HepG2 (cell line): ENCODE results near the gene C5AR1. TPM values are rescaled to one million over a fixed set of nuclear protein-coding genes. Genes with fewer than 3 reads are reported as not detected.

Source experiments
- CCDC6 ChIP-seq: sonication (generic); formaldehyde crosslinking; IDR thresholded peaks from 2 replicates; pipeline ENCODE4 v1.8.1; 2022; ENCODE audit warnings: mild to moderate bottlenecking, missing genetic modification reagents, moderate library complexity
- GATAD1 ChIP-seq: IDR thresholded peaks from 2 replicates; pipeline ENCODE4 v1.6.1; 2016; ENCODE audit warnings: missing genetic modification reagents, missing compliant biosample characterization
- HOXA3 ChIP-seq: sonication (generic); formaldehyde crosslinking; IDR thresholded peaks from 2 replicates; pipeline ENCODE4 v1.5.0; 2020; ENCODE audit warnings: missing genetic modification reagents
- LCORL ChIP-seq, 2 experiments: fragments of 450-650 bp in 1 of 2; sonication (generic) in 1 of 2; formaldehyde crosslinking in 1 of 2; IDR thresholded peaks; 2 replicates each; pipeline versions ENCODE4 v1.5.0 to v1.6.1; 2017 to 2020; ENCODE audit warnings: antibody characterized with exemption in 1 of 2, missing genetic modification reagents in 1 of 2
- MBNL3 ChIP-seq: fragments of 250-450 bp; sonication (Bioruptor Pico); conservative IDR thresholded peaks from 2 replicates; pipeline ENCODE4 v1.8.0; 2022; ENCODE audit warnings: mild to moderate bottlenecking, inconsistent platforms
- PPARG ChIP-seq: conservative IDR thresholded peaks from 2 replicates; pipeline ENCODE4 v1.6.1; 2016; ENCODE audit warnings: missing biosample characterization, missing genetic modification reagents
- RARA ChIP-seq: IDR thresholded peaks from 2 replicates; pipeline ENCODE4 v1.6.1; 2016; ENCODE audit warnings: missing genetic modification reagents, missing compliant biosample characterization
- RBM39 ChIP-seq: fragments of 200-400 bp; formaldehyde crosslinking; IDR thresholded peaks from one replicate; pipeline ENCODE4 v1.6.1; 2018; ENCODE audit warnings: antibody characterized with exemption, mild to moderate bottlenecking, low read depth, low read length; ENCODE audit not compliant: poor library complexity, severe bottlenecking
- REL ChIP-seq: sonication (generic); formaldehyde crosslinking; conservative IDR thresholded peaks from 2 replicates; pipeline ENCODE4 v1.8.0; 2022; ENCODE audit warnings: mild to moderate bottlenecking, missing genetic modification reagents, moderate library complexity
- REXO4 ChIP-seq: sonication (generic); formaldehyde crosslinking; IDR thresholded peaks from 2 replicates; pipeline ENCODE4 v1.8.0; 2022; ENCODE audit warnings: missing genetic modification reagents, mild to moderate bottlenecking, borderline replicate concordance
- SALL2 ChIP-seq: sonication (generic); formaldehyde crosslinking; IDR thresholded peaks from 2 replicates; pipeline ENCODE4 v1.8.1; 2023; ENCODE audit warnings: mild to moderate bottlenecking, missing genetic modification reagents, inconsistent platforms
- SP140L ChIP-seq: sonication (generic); formaldehyde crosslinking; IDR thresholded peaks from 2 replicates; pipeline ENCODE4 v1.4.0; 2020; ENCODE audit warnings: missing genetic modification reagents, borderline replicate concordance
- STAG1 ChIP-seq: sonication (generic); formaldehyde crosslinking; IDR thresholded peaks from 2 replicates; pipeline ENCODE4 v1.4.0; 2020; ENCODE audit warnings: missing genetic modification reagents
- ZKSCAN5 ChIP-seq: sonication (generic); formaldehyde crosslinking; IDR thresholded peaks from 2 replicates; pipeline ENCODE4 v1.5.1; 2020; ENCODE audit warnings: mild to moderate bottlenecking, missing genetic modification reagents
- ZNF12 ChIP-seq: sonication (generic); formaldehyde crosslinking; IDR thresholded peaks from 2 replicates; pipeline ENCODE4 v1.5.0; 2020; ENCODE audit warnings: missing genetic modification reagents
- ZNF207 ChIP-seq: fragments of 450-650 bp; IDR thresholded peaks from 2 replicates; pipeline ENCODE4 v1.6.1; 2016; ENCODE audit warnings: antibody characterized with exemption, borderline replicate concordance
- ZNF382 ChIP-seq: sonication (generic); formaldehyde crosslinking; IDR thresholded peaks from 2 replicates; pipeline ENCODE4 v1.5.0; 2020; ENCODE audit warnings: missing genetic modification reagents, mild to moderate bottlenecking, borderline replicate concordance
- ZNF547 ChIP-seq: sonication (generic); formaldehyde crosslinking; IDR thresholded peaks from 2 replicates; pipeline ENCODE4 v1.5.1; 2020; ENCODE audit warnings: mild to moderate bottlenecking, missing genetic modification reagents
- ZNF615 ChIP-seq: sonication (generic); formaldehyde crosslinking; IDR thresholded peaks from 2 replicates; pipeline ENCODE4 v1.5.0; 2020; ENCODE audit warnings: mild to moderate bottlenecking, missing genetic modification reagents, borderline replicate concordance
- ZNF672 ChIP-seq: sonication (generic); formaldehyde crosslinking; IDR thresholded peaks from 2 replicates; pipeline ENCODE4 v1.8.1; 2022; ENCODE audit warnings: missing genetic modification reagents
- ZSCAN20 ChIP-seq: sonication (generic); formaldehyde crosslinking; IDR thresholded peaks from 2 replicates; pipeline ENCODE4 v1.4.0; 2020; ENCODE audit warnings: missing genetic modification reagents, mild to moderate bottlenecking, borderline replicate concordance
- polyA plus RNA-seq, 8 experiments: library from polyadenylated mRNA; depleted of rRNA in 3 of 8; stranded (reverse) in 7 of 8; unstranded in 1 of 8; fragments of >200 nt; fragmentation: Illumina TruSeq in 4 of 8; extraction: Trizol in 4 of 8; gene quantifications; 2 replicates each; pipeline versions ENCODE4 v1.2.1 to v1.2.3, GENCODE V29; 2011 to 2016; ENCODE audit warnings: low read depth in 4 of 8, missing spikeins in 1 of 8, mixed read lengths in 1 of 8; ENCODE audit not compliant: insufficient read depth in 1 of 8
- total RNA-seq, 5 experiments: library from RNA; depleted of rRNA; stranded (reverse); fragments of >200 nt; fragmentation: Illumina TruSeq; extraction: Trizol; gene quantifications; 2 replicates each; pipeline ENCODE4 v1.2.3, GENCODE V29; 2016; ENCODE audit warnings: low read depth in 1 of 5
- TF ChIP-seq, protein P1 (sequence below): sonication (generic); formaldehyde crosslinking; conservative IDR thresholded peaks from 2 replicates; pipeline ENCODE4 v1.8.0; 2022; ENCODE audit warnings: low read depth, missing genetic modification reagents
- TF ChIP-seq, protein P2 (sequence below): IDR thresholded peaks from 2 replicates; pipeline ENCODE4 v1.6.1; 2018; ENCODE audit warnings: missing genetic modification reagents, mild to moderate bottlenecking, missing compliant biosample characterization
- TF ChIP-seq, protein P3 (sequence below): sonication (generic); formaldehyde crosslinking; conservative IDR thresholded peaks from 2 replicates; pipeline ENCODE4 v1.4.0; 2020; ENCODE audit warnings: mild to moderate bottlenecking, missing genetic modification reagents, moderate library complexity

C5AR1 gene
- total and polyA plus RNA-seq, 2 of the 13 experiments (the other 11 are each of a cell fraction or from before 2014, with no cell fraction given), result 0.07 to 1.6 TPM

DNA sequence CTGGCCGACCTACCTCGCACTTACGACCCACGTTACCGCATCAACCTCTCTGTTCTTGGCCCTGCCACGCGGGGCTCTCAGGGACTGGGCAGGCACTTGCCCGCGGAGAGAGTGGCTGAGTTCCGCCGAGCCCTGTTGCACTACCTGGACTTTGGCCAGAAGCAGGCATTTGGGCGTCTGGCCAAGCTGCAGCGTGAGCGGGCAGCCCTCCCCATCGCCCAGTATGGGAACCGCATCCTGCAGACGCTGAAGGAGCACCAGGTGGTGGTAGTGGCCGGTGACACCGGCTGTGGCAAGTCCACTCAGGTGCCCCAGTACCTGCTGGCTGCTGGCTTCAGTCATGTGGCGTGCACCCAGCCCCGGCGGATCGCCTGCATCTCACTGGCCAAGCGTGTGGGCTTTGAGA is 43.6 kb downstream of the C5AR1 start (continued):
- TF ChIP-seq, protein P1, sequence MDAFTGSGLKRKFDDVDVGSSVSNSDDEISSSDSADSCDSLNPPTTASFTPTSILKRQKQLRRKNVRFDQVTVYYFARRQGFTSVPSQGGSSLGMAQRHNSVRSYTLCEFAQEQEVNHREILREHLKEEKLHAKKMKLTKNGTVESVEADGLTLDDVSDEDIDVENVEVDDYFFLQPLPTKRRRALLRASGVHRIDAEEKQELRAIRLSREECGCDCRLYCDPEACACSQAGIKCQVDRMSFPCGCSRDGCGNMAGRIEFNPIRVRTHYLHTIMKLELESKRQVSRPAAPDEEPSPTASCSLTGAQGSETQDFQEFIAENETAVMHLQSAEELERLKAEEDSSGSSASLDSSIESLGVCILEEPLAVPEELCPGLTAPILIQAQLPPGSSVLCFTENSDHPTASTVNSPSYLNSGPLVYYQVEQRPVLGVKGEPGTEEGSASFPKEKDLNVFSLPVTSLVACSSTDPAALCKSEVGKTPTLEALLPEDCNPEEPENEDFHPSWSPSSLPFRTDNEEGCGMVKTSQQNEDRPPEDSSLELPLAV (CRISPR knock-in tag), result no peak
- TF ChIP-seq SALL2 (CRISPR knock-in tag) (no peak; the same call in 1 of the 2 replicates), ZNF672 (CRISPR knock-in tag) (no peak), ZNF382 (CRISPR knock-in tag) (no peak), ZNF615 (CRISPR knock-in tag) (no peak), SP140L (CRISPR knock-in tag) (no peak), CCDC6 (peak; percentile 37; the same call in 1 of the 2 replicates), REL (CRISPR knock-in tag) (0 out of 2 replicates have a peak, but pooled peaks have one; percentile 58), ZNF547 (CRISPR knock-in tag) (no peak), ZSCAN20 (CRISPR knock-in tag) (no peak), PPARG (CRISPR knock-in tag) (0 out of 2 replicates have a peak, but pooled peaks have one; percentile 47), ZNF12 (CRISPR knock-in tag) (no peak), HOXA3 (CRISPR knock-in tag) (peak; percentile 80), ZNF207 (no peak), ZKSCAN5 (no peak), LCORL (IDR thresholded peaks at IDR 0.05) (no peak), LCORL (CRISPR knock-in tag; IDR thresholded peaks at IDR 0.05) (peak; percentile 88), STAG1 (CRISPR knock-in tag) (peak; percentile 46; the same call in 1 of the 2 replicates), RARA (no peak), RBM39 (peak; percentile 54), REXO4 (CRISPR knock-in tag) (no peak), MBNL3 (CRISPR knock-in tag) (no peak), GATAD1 (CRISPR knock-in tag) (no peak)
- TF ChIP-seq, protein P2, sequence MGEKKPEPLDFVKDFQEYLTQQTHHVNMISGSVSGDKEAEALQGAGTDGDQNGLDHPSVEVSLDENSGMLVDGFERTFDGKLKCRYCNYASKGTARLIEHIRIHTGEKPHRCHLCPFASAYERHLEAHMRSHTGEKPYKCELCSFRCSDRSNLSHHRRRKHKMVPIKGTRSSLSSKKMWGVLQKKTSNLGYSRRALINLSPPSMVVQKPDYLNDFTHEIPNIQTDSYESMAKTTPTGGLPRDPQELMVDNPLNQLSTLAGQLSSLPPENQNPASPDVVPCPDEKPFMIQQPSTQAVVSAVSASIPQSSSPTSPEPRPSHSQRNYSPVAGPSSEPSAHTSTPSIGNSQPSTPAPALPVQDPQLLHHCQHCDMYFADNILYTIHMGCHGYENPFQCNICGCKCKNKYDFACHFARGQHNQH (CRISPR knock-in tag), result peak; percentile 75; the same call in 1 of the 2 replicates
- TF ChIP-seq, protein P3, sequence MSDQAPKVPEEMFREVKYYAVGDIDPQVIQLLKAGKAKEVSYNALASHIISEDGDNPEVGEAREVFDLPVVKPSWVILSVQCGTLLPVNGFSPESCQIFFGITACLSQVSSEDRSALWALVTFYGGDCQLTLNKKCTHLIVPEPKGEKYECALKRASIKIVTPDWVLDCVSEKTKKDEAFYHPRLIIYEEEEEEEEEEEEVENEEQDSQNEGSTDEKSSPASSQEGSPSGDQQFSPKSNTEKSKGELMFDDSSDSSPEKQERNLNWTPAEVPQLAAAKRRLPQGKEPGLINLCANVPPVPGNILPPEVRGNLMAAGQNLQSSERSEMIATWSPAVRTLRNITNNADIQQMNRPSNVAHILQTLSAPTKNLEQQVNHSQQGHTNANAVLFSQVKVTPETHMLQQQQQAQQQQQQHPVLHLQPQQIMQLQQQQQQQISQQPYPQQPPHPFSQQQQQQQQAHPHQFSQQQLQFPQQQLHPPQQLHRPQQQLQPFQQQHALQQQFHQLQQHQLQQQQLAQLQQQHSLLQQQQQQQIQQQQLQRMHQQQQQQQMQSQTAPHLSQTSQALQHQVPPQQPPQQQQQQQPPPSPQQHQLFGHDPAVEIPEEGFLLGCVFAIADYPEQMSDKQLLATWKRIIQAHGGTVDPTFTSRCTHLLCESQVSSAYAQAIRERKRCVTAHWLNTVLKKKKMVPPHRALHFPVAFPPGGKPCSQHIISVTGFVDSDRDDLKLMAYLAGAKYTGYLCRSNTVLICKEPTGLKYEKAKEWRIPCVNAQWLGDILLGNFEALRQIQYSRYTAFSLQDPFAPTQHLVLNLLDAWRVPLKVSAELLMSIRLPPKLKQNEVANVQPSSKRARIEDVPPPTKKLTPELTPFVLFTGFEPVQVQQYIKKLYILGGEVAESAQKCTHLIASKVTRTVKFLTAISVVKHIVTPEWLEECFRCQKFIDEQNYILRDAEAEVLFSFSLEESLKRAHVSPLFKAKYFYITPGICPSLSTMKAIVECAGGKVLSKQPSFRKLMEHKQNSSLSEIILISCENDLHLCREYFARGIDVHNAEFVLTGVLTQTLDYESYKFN (CRISPR knock-in tag), result peak; percentile 80
